GM20000 (cell line): ENCODE measurements around the gene DNAJC25.

ENCODE experiments used
- DNase-seq: peaks from one replicate; pipeline ENCODE4 v3.0.0; 2012; ENCODE audit warnings: low spot score
- CTCF ChIP-seq: IDR thresholded peaks from 2 replicates; pipeline ENCODE4 v1.5.1; 2012; ENCODE audit warnings: mild to moderate bottlenecking, control low read depth; ENCODE audit errors: extremely low read depth, missing control alignments

The DNAJC25 gene

DNA sequence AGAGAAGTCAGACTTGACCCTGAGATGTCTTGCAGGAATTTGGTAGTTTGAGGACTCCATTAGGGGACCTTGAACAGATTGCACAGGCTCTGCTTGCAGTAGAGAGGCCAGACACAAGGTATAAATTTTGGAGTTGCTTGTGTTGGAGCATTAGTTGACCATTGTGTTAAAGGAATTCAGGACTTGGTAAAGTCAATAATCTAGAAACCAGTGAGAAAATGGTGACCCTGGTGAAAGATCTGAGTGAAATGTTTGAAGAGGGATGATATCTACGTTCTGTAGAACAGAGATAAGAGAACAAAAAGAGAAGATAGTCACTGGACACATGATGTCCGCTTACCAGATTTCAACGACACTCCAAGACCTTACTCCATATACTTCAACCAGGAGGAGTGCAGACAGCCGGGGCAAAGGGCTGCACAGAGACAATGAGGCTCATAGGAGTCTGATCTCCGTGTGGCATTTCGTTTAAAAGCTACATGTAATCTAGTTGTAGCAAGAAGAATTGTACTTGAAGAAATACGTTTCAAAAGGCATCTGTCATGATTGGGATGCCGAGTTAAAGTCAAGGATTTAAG is 13.2 kb downstream of the DNAJC25 start:
- TF ChIP-seq CTCF = no peak
- DNase-seq = no peak

DNA sequence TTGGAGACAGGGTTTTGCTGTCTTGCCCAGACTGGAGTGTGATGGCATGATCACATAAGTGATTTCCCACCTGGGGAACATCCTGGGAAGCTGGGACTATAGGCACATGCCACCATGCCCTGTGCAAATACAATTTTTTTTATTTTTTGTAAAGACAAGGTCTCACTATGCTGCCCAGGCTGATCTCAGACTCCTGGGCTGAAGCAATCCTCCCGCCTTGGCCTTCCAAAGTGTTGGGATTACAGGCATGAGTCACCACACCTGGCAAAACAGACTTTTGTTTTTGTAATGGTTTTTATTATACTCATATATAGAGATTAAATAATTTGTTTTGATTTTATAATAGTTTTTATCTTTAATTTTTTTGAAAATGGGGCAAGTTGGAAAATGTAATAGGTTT is 14.7 kb downstream of the DNAJC25 start:
- TF ChIP-seq CTCF = no peak
- no peak for DNase-seq

DNA sequence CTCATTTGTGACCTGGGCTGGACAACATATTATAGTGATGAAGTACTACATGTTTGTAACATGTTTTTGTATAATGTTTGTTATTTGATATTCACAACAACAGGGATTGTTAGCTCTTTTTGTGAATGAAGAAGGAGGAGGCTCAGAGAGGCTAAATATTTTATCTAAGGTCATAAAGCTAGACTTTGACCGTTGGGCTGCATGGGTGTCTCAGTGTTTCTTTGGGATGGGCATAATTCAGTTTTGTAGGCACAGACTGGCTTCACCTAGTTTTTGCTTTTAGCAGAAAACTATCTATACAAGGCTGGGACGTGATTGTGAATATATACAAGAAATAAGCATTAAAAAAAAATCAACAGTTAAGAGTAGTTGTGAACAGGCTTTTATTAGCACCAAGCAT is 15.3 kb downstream of the DNAJC25 start:
- TF ChIP-seq CTCF = no peak
- no peak for DNase-seq

GRCh38 chr9:111648066-111648465 is 16.9 kb downstream of the DNAJC25 start:
- no peak for DNase-seq

DNA sequence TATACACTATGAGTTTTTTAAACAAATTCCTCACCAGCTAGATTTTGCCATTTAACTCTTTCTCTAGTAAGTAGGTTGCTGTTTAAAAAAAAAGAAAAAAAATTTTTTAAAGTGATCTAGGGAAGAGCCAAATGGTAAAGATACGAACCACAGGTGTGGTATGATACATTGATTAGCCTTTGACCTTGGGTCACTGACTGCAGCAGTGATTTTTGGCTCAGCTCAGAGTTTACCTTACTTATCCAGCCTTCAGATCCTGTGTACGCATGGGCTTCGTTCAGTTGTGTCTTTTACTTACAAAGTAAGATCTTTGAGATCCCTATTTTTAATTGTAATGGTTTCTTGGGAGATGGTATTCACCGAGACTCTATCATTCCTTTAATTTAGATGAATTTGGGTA is 17.9 kb downstream of the DNAJC25 start:
- TF ChIP-seq CTCF = no peak

More at GRCh38 chr9:111648066-111648465, 16.9 kb downstream of the DNAJC25 start:
- no peak for TF ChIP-seq CTCF

GRCh38 chr9:111657051-111657450 is 25.9 kb downstream of the DNAJC25 start:
- DNase-seq = no peak
- no peak for TF ChIP-seq CTCF

More for the DNA sequence above, 17.9 kb downstream of the DNAJC25 start:
- DNase-seq = no peak

DNA sequence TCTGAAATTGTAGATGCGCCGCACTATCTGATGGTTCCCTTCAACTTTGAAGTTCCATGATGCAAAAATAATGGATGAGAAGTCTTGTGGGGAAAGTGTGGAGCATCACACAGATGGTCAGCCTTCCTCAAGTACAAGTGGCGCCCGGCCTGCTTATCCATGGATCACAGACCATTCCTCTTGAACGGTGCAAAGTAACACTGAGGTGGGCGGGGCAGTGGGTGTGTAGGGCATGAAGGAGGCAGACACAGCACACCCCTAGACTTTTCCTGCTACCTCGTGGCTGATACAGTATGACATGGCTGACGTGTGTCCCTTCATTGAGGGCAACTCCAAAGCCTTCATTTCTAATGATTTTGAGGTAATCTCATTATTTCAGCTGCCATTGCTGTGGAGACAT is 27.8 kb downstream of the DNAJC25 start:
- TF ChIP-seq CTCF = no peak
- no peak for DNase-seq

GRCh38 chr9:111659691-111660090 is 28.6 kb downstream of the DNAJC25 start:
- TF ChIP-seq CTCF = no peak
- DNase-seq = no peak
